Fibroblast of lung (primary cell): ENCODE measurements around the gene ZGPAT. TPM values are rescaled to one million over a fixed set of nuclear protein-coding genes. Genes with fewer than 3 reads are reported as not detected.

Experiments used
- DNase-seq, 2 donors: peaks; one replicate each; pipeline versions ENCODE4 v3.0.0 to v3.0.0-alpha.2; 2010; ENCODE audit warnings: low read depth in 2 of 2
- H2AFZ ChIP-seq: 2 replicates; pipeline ENCODE4 v1.5.1; 2012; ENCODE audit warnings: low read length, control low read depth, inconsistent platforms
- H3K27ac ChIP-seq: 2 replicates; pipeline ENCODE4 v1.5.1; 2011; ENCODE audit warnings: low read length, control low read depth; ENCODE audit not compliant: insufficient read depth
- H3K27me3 ChIP-seq: 2 replicates; pipeline ENCODE4 v1.5.1; 2011; ENCODE audit warnings: mild to moderate bottlenecking, low read length; ENCODE audit not compliant: control insufficient read depth, insufficient read depth
- H3K36me3 ChIP-seq: 2 replicates; pipeline ENCODE4 v1.5.1; 2011; ENCODE audit warnings: low read length; ENCODE audit not compliant: control insufficient read depth, insufficient read depth
- H3K4me1 ChIP-seq: 2 replicates; pipeline ENCODE4 v1.5.1; 2011; ENCODE audit warnings: low read length; ENCODE audit not compliant: control insufficient read depth, insufficient read depth; ENCODE audit errors: extremely low read depth
- H3K4me2 ChIP-seq: 2 replicates; pipeline ENCODE4 v1.5.1; 2011; ENCODE audit warnings: low read length, control low read depth; ENCODE audit not compliant: insufficient read depth; ENCODE audit errors: extremely low read depth
- H3K4me3 ChIP-seq, 4 experiments: fragments of 200-600 bp in 1 of 4; sonication (generic) in 1 of 4; replicated peaks in 1 of 4; 2 replicates each; pipeline ENCODE4 v1.5.1; 2011 to 2016; ENCODE audit warnings: low read length in 4 of 4, low read depth in 3 of 4, mild to moderate bottlenecking in 3 of 4, control low read depth in 2 of 4, inconsistent platforms in 1 of 4, mixed read lengths in 1 of 4; ENCODE audit not compliant: insufficient read depth in 1 of 4; ENCODE audit errors: control extremely low read depth in 1 of 4
- H3K79me2 ChIP-seq: 2 replicates; pipeline ENCODE4 v1.5.1; 2012; ENCODE audit warnings: mild to moderate bottlenecking, low read length, inconsistent platforms; ENCODE audit not compliant: control insufficient read depth, insufficient read depth
- H3K9ac ChIP-seq: 2 replicates; pipeline ENCODE4 v1.5.1; 2011; ENCODE audit warnings: mild to moderate bottlenecking, low read length, control low read depth; ENCODE audit not compliant: insufficient read depth
- H3K9me3 ChIP-seq: 2 replicates; pipeline ENCODE4 v1.5.1; 2012; ENCODE audit warnings: low read depth, low read length; ENCODE audit not compliant: control insufficient read depth, insufficient read depth
- H4K20me1 ChIP-seq: 2 replicates; pipeline ENCODE4 v1.5.1; 2011; ENCODE audit warnings: low read length; ENCODE audit not compliant: control insufficient read depth, insufficient read depth; ENCODE audit errors: extremely low read depth
- EZH2 ChIP-seq: IDR thresholded peaks from 2 replicates; pipeline ENCODE4 v1.5.1; 2012; ENCODE audit warnings: low read length, control low read depth, mild to moderate bottlenecking; ENCODE audit errors: missing control alignments
- polyA plus RNA-seq, 2 donors: library from polyadenylated mRNA; depleted of rRNA in 1 of 2; stranded (reverse) in 1 of 2; unstranded in 1 of 2; fragments of >200 nt; gene quantifications; 2 replicates each; pipeline ENCODE4 v1.2.1, GENCODE V29; 2011 to 2012; ENCODE audit warnings: missing spikeins in 1 of 2
- total RNA-seq: library from RNA; depleted of rRNA; stranded (reverse); fragments of >200 nt; gene quantifications from 2 replicates; pipeline ENCODE4 v1.2.1, GENCODE V29; 2014
- TF ChIP-seq, protein P1 (sequence below), 2 donors: IDR thresholded peaks in 1 of 2; conservative IDR thresholded peaks in 1 of 2; 1 replicate in 1 of 2; 2 replicates in 1 of 2; pipeline ENCODE4 v1.5.1; 2011 to 2012; ENCODE audit warnings: low read length in 2 of 2, control low read depth in 1 of 2, inconsistent platforms in 1 of 2, low read depth in 1 of 2, mild to moderate bottlenecking in 1 of 2

Gene ZGPAT
- total and polyA plus RNA-seq, 2 donors (not counting 1 experiment from before 2014, with no cell fraction given): 7.6 to 10.7 TPM

DNA sequence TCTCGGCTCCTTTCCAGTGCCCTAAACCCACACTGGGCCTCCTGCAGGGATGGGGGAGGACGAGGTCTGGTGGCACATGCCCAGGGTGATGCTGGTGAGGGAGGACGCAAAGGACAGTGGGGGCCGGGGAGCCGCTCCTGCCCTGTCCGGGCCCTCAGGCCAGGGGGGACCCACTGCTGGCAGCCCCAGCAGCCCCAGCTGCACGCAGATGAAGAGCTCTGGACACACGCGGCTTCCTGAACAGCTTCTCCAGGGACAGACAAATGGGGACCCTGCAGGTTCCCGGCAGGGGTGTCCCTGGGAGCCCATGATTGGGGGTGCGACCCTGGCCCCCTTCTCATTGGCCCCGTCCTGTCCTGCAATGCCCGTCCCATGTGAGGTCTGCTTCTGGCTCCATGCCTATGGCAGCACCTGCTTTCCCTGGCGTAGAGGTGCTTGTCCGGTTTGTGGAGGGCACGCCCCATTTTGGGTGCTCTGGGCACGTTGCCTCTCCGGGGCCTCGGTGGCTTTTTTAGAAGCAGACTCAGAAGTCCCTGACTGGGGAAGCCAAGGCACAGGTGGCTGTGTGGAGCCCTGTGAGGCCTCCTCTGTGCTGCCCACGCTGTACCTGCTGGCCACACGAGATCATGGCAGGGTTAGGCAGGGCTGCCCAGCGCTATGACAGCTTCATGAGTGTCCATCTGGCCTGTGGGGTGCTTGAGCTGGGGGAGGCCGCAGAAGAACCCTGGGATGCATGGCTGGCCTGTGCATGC lies 26.8 kb upstream of the ZGPAT start:
- H3K4me2 ChIP-seq: no peak overlapping the region
- peaks cover 2% of the 10 kb centered on the region for H3K79me2 ChIP-seq
- H3K4me1 ChIP-seq: peaks cover 16% of the 10 kb centered on the region
- H3K9ac ChIP-seq: no peak overlapping the region
- no peak overlapping the region for H2AFZ ChIP-seq
- no peaks in the 10 kb centered on the region for H3K27me3 ChIP-seq
- no peaks in the 10 kb centered on the region for H3K9me3 ChIP-seq
- H4K20me1 ChIP-seq: no peaks in the 10 kb centered on the region
- no peak for TF ChIP-seq EZH2
- TF ChIP-seq, protein P1, sequence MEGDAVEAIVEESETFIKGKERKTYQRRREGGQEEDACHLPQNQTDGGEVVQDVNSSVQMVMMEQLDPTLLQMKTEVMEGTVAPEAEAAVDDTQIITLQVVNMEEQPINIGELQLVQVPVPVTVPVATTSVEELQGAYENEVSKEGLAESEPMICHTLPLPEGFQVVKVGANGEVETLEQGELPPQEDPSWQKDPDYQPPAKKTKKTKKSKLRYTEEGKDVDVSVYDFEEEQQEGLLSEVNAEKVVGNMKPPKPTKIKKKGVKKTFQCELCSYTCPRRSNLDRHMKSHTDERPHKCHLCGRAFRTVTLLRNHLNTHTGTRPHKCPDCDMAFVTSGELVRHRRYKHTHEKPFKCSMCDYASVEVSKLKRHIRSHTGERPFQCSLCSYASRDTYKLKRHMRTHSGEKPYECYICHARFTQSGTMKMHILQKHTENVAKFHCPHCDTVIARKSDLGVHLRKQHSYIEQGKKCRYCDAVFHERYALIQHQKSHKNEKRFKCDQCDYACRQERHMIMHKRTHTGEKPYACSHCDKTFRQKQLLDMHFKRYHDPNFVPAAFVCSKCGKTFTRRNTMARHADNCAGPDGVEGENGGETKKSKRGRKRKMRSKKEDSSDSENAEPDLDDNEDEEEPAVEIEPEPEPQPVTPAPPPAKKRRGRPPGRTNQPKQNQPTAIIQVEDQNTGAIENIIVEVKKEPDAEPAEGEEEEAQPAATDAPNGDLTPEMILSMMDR (conservative IDR thresholded peaks at IDR 0.05 in 1 of 2, IDR thresholded peaks at IDR 0.05 in 1 of 2; ENCODE audit: low read depth in 1 of 2, low read length in 2 of 2): no peak
- no peak overlapping the region for H3K4me3 ChIP-seq
- H3K36me3 ChIP-seq: peaks cover 40% of the 10 kb centered on the region
- H3K27ac ChIP-seq: no peak overlapping the region
- no peak for DNase-seq

DNA sequence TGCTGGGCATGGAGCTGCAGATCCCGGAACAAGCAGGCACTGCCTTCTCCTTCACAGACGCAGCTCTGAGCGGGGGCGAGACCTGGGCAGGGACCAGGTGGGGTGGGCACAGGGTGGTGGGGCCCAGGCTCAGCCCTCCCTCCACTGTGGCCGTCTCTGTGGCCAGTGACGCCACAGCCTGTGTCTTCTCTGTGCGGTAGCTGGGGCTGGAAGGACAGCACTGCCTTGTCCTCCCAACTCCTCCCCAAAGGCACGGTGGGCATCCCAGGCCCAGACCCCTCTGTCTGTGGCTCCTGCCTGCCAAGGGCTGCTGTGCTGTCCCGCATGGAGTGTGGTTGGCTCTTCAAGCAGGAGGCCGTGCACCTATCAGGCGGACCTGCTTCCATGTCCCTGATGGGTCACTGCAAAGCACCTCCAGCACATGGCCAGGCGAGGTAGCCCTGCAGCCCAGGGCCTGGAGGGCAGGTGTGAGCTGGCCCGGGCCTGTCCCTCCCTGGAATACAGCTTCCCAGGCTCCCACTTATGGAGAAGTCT lies 26.2 kb upstream of the ZGPAT start:
- Histone ChIP-seq H3K36me3 (peaks cover 39% of the 10 kb centered on the region), H3K4me3 (no peak overlapping the region), H3K4me1 (peaks cover 22% of the 10 kb centered on the region), H3K79me2 (peaks cover 2% of the 10 kb centered on the region), H3K4me2 (no peak overlapping the region), H3K27me3 (no peaks in the 10 kb centered on the region), H4K20me1 (no peaks in the 10 kb centered on the region), H3K9ac (no peak overlapping the region), H3K27ac (peak overlapping the region; percentile 83), H3K9me3 (no peaks in the 10 kb centered on the region), H2AFZ (no peak overlapping the region)
- no peak for TF ChIP-seq EZH2
- TF ChIP-seq, protein P1 (conservative IDR thresholded peaks at IDR 0.05 in 1 of 2, IDR thresholded peaks at IDR 0.05 in 1 of 2; ENCODE audit: low read depth in 1 of 2, low read length in 2 of 2): no peak
- DNase-seq: no peak

DNA sequence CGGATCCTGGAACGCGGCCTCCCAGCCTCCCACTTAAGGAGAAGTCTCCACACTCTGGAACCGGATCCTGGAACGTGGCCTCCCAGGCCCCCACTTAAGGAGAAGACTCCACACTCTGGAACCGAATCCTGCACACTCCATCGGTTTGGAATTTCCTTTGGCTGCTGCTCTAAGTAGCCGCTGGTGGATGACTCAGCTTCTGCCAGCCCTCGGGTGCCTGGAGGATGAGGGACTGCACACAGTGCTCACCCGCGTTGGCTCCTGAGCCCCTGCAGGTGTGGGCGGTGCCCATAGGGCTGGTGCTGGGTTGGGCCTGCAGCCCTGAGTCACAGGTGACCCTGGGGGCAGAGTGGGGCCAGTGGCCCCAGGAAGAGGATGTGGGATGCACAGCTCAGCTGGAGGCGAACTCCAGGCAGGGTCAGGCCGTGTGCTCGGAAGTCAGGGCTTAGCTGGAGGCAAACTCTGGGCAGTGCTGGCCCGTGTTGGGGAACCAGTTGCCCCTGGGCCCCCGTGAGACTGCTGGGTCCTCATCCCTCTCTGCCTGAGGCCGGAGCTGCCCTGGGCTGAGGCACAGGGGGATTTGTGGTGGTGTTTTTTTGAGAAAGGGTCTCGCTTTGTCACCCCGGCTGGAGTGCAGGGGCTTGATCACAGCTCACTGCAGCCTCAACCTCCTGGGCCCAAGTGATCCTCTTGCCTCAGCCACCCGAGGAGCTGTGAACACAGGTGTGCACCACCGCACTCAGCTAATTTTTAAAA lies 25.3 kb upstream of the ZGPAT start:
- Histone ChIP-seq H3K79me2 (peaks cover 2% of the 10 kb centered on the region), H3K27me3 (no peaks in the 10 kb centered on the region), H3K9me3 (no peaks in the 10 kb centered on the region), H3K27ac (peak overlapping the region; percentile 83), H3K4me3 (no peak overlapping the region), H3K36me3 (peaks cover 35% of the 10 kb centered on the region), H3K4me1 (peaks cover 30% of the 10 kb centered on the region), H3K9ac (peak overlapping the region; percentile 1), H2AFZ (no peak overlapping the region), H4K20me1 (no peaks in the 10 kb centered on the region), H3K4me2 (no peak overlapping the region)
- TF ChIP-seq, protein P1 (conservative IDR thresholded peaks at IDR 0.05 in 1 of 2, IDR thresholded peaks at IDR 0.05 in 1 of 2; ENCODE audit: low read depth in 1 of 2, low read length in 2 of 2): no peak
- no peak for TF ChIP-seq EZH2
- DNase-seq: peak; percentile 95 to 99
